CD4-positive, alpha-beta T cell treated with Interleukin-21 for 1 hour (primary cell): ENCODE data around the gene DYNC1H1.

Source experiments
- DNase-seq: peaks from one replicate; pipeline ENCODE4 v3.0.0-alpha.2; 2020

DYNC1H1 gene

GRCh38 chr14:101945171-101945570, 19.2 kb upstream of the DYNC1H1 start:
- no peak for DNase-seq

GRCh38 chr14:101947577-101947903, 16.8 kb upstream of the DYNC1H1 start:
- peak; percentile 40 for DNase-seq

- peak; percentile 100 for DNase-seq
Observed at GRCh38 chr14:101947904-101948665, 16.3 kb upstream of the DYNC1H1 start.

GRCh38 chr14:101948666-101949216, 15.6 kb upstream of the DYNC1H1 start:
- no peak for DNase-seq

GRCh38 chr14:101950100-101950499, 14.3 kb upstream of the DYNC1H1 start:
- no peak for DNase-seq

- DNase-seq = no peak
Observed at GRCh38 chr14:101950516-101951215, 13.7 kb upstream of the DYNC1H1 start.

- no peak for DNase-seq
Observed at GRCh38 chr14:101953151-101953550, 11.2 kb upstream of the DYNC1H1 start.

- no peak for DNase-seq
Observed at GRCh38 chr14:101954501-101954900, 9.9 kb upstream of the DYNC1H1 start.

GRCh38 chr14:101955695-101956161, 8.6 kb upstream of the DYNC1H1 start:
- no peak for DNase-seq

- no peak for DNase-seq
Observed at GRCh38 chr14:101956179-101956885, 8.0 kb upstream of the DYNC1H1 start.

GRCh38 chr14:101957406-101958234, 6.8 kb upstream of the DYNC1H1 start:
- no peak for DNase-seq

GRCh38 chr14:101958418-101959180, 5.8 kb upstream of the DYNC1H1 start:
- no peak for DNase-seq

- no peak for DNase-seq
Observed at GRCh38 chr14:101959277-101959676, 5.1 kb upstream of the DYNC1H1 start.

GRCh38 chr14:101960225-101960624, 4.1 kb upstream of the DYNC1H1 start:
- DNase-seq = peak; percentile 32

- peak; percentile 83 for DNase-seq
Observed at GRCh38 chr14:101961011-101961721, 3.2 kb upstream of the DYNC1H1 start.

GRCh38 chr14:101961746-101962502, 2.4 kb upstream of the DYNC1H1 start:
- DNase-seq = no peak

- DNase-seq = no peak
Observed at GRCh38 chr14:101962503-101962874, 1.9 kb upstream of the DYNC1H1 start.

GRCh38 chr14:101963052-101963451, 1.3 kb upstream of the DYNC1H1 start:
- DNase-seq = no peak

GRCh38 chr14:101963656-101964296, 597 bp upstream of the DYNC1H1 start:
- no peak for DNase-seq

- DNase-seq = peak; percentile 74
Observed at GRCh38 chr14:101965181-101965544, 790 bp downstream of the DYNC1H1 start.
